HepG2 (cell line): ENCODE measurements around the gene RNASE2. TPM values are rescaled to one million over a fixed set of nuclear protein-coding genes. Genes with fewer than 3 reads are reported as not detected.

Experiments
- KLF13 ChIP-seq: sonication (generic); formaldehyde crosslinking; IDR thresholded peaks from 2 replicates; pipeline ENCODE4 v1.4.0; 2020; ENCODE audit warnings: mild to moderate bottlenecking, missing genetic modification reagents
- MATR3 ChIP-seq: sonication (generic); formaldehyde crosslinking; IDR thresholded peaks from 2 replicates; pipeline ENCODE4 v1.4.0; 2020; ENCODE audit warnings: missing genetic modification reagents
- RCOR2 ChIP-seq: IDR thresholded peaks from 2 replicates; pipeline ENCODE4 v1.6.1; 2016; ENCODE audit warnings: missing biosample characterization, missing genetic modification reagents
- SAFB2 ChIP-seq: sonication (generic); formaldehyde crosslinking; IDR thresholded peaks from 2 replicates; pipeline ENCODE4 v1.5.1; 2020; ENCODE audit warnings: missing genetic modification reagents, low read depth, mild to moderate bottlenecking, borderline replicate concordance
- SOX5 ChIP-seq: IDR thresholded peaks from 2 replicates; pipeline ENCODE4 v1.6.1; 2016; ENCODE audit warnings: borderline replicate concordance
- SRF ChIP-seq: IDR thresholded peaks from 2 replicates; pipeline ENCODE4 v1.6.1; 2011; ENCODE audit warnings: mild to moderate bottlenecking, low read depth, low read length, moderate library complexity
- ZNF251 ChIP-seq: sonication (generic); formaldehyde crosslinking; IDR thresholded peaks from 2 replicates; pipeline ENCODE4 v1.9.0; 2021; ENCODE audit warnings: mild to moderate bottlenecking, missing genetic modification reagents
- ZNF3 ChIP-seq: IDR thresholded peaks from 2 replicates; pipeline ENCODE4 v1.7.0; 2017; ENCODE audit warnings: inconsistent platforms
- ZNF33B ChIP-seq: sonication (generic); formaldehyde crosslinking; IDR thresholded peaks from 2 replicates; pipeline ENCODE4 v1.5.1; 2020; ENCODE audit warnings: mild to moderate bottlenecking, missing genetic modification reagents
- ZNF34 ChIP-seq: sonication (generic); formaldehyde crosslinking; IDR thresholded peaks from 2 replicates; pipeline ENCODE4 v1.4.0; 2020; ENCODE audit warnings: mild to moderate bottlenecking, missing genetic modification reagents, borderline replicate concordance
- ZNF343 ChIP-seq: sonication (generic); formaldehyde crosslinking; IDR thresholded peaks from 2 replicates; pipeline ENCODE4 v1.4.0; 2020; ENCODE audit warnings: mild to moderate bottlenecking, missing genetic modification reagents
- ZNF674 ChIP-seq: sonication (generic); formaldehyde crosslinking; IDR thresholded peaks from 2 replicates; pipeline ENCODE4 v1.5.0; 2020; ENCODE audit warnings: low read depth, mild to moderate bottlenecking, missing genetic modification reagents
- ZNF724P ChIP-seq: sonication (generic); formaldehyde crosslinking; IDR thresholded peaks from 2 replicates; pipeline ENCODE4 v1.8.0; 2022; ENCODE audit warnings: missing genetic modification reagents, borderline replicate concordance
- ZNF839 ChIP-seq: sonication (generic); formaldehyde crosslinking; IDR thresholded peaks from 2 replicates; pipeline ENCODE4 v1.4.0; 2020; ENCODE audit warnings: missing genetic modification reagents, mild to moderate bottlenecking, borderline replicate concordance
- ZNF879 ChIP-seq: sonication (generic); formaldehyde crosslinking; IDR thresholded peaks from 2 replicates; pipeline ENCODE4 v1.8.1; 2023; ENCODE audit warnings: missing genetic modification reagents
- polyA plus RNA-seq, 8 experiments: library from polyadenylated mRNA; depleted of rRNA in 3 of 8; stranded (reverse) in 7 of 8; unstranded in 1 of 8; fragments of >200 nt; fragmentation: Illumina TruSeq in 4 of 8; extraction: Trizol in 4 of 8; gene quantifications; 2 replicates each; pipeline versions ENCODE4 v1.2.1 to v1.2.3, GENCODE V29; 2011 to 2016; ENCODE audit warnings: low read depth in 4 of 8, missing spikeins in 1 of 8, mixed read lengths in 1 of 8; ENCODE audit not compliant: insufficient read depth in 1 of 8
- total RNA-seq, 5 experiments: library from RNA; depleted of rRNA; stranded (reverse); fragments of >200 nt; fragmentation: Illumina TruSeq; extraction: Trizol; gene quantifications; 2 replicates each; pipeline ENCODE4 v1.2.3, GENCODE V29; 2016; ENCODE audit warnings: low read depth in 1 of 5
- TF ChIP-seq, protein P1 (sequence below): sonication (generic); formaldehyde crosslinking; IDR thresholded peaks from 2 replicates; pipeline ENCODE4 v1.5.0; 2020; ENCODE audit warnings: mild to moderate bottlenecking, missing genetic modification reagents, borderline replicate concordance
- TF ChIP-seq, protein P2 (sequence below): sonication (generic); formaldehyde crosslinking; IDR thresholded peaks from 2 replicates; pipeline ENCODE4 v1.4.0; 2020; ENCODE audit warnings: missing genetic modification reagents, borderline replicate concordance
- TF ChIP-seq, protein P3 (sequence below): sonication (generic); formaldehyde crosslinking; IDR thresholded peaks from 2 replicates; pipeline ENCODE4 v1.8.0; 2022; ENCODE audit warnings: missing genetic modification reagents, mild to moderate bottlenecking, borderline replicate concordance

Gene RNASE2
- total and polyA plus RNA-seq, 2 of the 13 experiments (the other 11 are each of a cell fraction or from before 2014, with no cell fraction given) = 0.69 TPM; not detected in 1

DNA sequence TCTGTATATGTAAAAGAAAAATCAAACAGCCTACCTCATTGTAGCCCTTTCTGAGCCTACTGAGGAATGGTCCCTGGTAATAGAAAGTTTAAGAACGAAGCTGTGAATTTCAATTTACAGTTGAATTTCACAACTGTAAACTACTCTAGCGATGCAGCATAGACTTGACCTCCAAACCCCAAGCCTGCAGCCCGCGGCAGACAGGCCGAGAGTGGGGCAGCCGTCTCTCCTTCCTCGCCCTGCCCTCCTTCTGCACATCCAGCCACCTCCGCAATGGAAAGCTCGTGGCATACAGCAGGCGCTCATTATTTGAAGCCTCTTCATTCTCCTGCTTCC, 15.3 kb downstream of the RNASE2 start (continued):
- TF ChIP-seq, protein P1, sequence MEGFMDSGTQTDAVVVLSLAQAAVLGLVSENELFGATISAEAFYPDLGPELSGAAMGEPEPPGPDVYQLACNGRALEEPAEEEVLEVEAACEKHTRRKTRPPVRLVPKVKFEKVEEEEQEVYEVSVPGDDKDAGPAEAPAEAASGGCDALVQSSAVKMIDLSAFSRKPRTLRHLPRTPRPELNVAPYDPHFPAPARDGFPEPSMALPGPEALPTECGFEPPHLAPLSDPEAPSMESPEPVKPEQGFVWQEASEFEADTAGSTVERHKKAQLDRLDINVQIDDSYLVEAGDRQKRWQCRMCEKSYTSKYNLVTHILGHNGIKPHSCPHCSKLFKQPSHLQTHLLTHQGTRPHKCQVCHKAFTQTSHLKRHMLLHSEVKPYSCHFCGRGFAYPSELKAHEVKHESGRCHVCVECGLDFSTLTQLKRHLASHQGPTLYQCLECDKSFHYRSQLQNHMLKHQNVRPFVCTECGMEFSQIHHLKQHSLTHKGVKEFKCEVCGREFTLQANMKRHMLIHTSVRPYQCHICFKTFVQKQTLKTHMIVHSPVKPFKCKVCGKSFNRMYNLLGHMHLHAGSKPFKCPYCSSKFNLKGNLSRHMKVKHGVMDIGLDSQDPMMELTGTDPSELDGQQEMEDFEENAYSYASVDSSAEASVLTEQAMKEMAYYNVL = peak; percentile 7; the same call in 1 of the 2 replicates
- TF ChIP-seq ZNF724P (CRISPR knock-in tag) (no peak), SOX5 (CRISPR knock-in tag) (no peak), ZNF3 (no peak), ZNF33B (no peak), ZNF251 (CRISPR knock-in tag) (no peak), ZNF34 (no peak), KLF13 (no peak), ZNF879 (CRISPR knock-in tag) (no peak), MATR3 (CRISPR knock-in tag) (no peak), ZNF343 (CRISPR knock-in tag) (peak; percentile 71; the same call in 1 of the 2 replicates), SAFB2 (CRISPR knock-in tag) (no peak), ZNF674 (CRISPR knock-in tag) (no peak), RCOR2 (no peak), SRF (no peak), ZNF839 (0 out of 2 replicates have a peak, but pooled peaks have one; percentile 29)
- TF ChIP-seq, protein P2, sequence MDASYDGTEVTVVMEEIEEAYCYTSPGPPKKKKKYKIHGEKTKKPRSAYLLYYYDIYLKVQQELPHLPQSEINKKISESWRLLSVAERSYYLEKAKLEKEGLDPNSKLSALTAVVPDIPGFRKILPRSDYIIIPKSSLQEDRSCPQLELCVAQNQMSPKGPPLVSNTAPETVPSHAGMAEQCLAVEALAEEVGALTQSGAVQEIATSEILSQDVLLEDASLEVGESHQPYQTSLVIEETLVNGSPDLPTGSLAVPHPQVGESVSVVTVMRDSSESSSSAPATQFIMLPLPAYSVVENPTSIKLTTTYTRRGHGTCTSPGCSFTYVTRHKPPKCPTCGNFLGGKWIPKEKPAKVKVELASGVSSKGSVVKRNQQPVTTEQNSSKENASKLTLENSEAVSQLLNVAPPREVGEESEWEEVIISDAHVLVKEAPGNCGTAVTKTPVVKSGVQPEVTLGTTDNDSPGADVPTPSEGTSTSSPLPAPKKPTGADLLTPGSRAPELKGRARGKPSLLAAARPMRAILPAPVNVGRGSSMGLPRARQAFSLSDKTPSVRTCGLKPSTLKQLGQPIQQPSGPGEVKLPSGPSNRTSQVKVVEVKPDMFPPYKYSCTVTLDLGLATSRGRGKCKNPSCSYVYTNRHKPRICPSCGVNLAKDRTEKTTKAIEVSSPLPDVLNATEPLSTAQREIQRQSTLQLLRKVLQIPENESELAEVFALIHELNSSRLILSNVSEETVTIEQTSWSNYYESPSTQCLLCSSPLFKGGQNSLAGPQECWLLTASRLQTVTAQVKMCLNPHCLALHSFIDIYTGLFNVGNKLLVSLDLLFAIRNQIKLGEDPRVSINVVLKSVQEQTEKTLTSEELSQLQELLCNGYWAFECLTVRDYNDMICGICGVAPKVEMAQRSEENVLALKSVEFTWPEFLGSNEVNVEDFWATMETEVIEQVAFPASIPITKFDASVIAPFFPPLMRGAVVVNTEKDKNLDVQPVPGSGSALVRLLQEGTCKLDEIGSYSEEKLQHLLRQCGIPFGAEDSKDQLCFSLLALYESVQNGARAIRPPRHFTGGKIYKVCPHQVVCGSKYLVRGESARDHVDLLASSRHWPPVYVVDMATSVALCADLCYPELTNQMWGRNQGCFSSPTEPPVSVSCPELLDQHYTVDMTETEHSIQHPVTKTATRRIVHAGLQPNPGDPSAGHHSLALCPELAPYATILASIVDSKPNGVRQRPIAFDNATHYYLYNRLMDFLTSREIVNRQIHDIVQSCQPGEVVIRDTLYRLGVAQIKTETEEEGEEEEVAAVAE = no peak
- TF ChIP-seq, protein P3, sequence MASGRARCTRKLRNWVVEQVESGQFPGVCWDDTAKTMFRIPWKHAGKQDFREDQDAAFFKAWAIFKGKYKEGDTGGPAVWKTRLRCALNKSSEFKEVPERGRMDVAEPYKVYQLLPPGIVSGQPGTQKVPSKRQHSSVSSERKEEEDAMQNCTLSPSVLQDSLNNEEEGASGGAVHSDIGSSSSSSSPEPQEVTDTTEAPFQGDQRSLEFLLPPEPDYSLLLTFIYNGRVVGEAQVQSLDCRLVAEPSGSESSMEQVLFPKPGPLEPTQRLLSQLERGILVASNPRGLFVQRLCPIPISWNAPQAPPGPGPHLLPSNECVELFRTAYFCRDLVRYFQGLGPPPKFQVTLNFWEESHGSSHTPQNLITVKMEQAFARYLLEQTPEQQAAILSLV (CRISPR knock-in tag) = no peak
